T-helper 17 cell (primary cell): ENCODE measurements around the gene SLMAP. TPM values are rescaled to one million over a fixed set of nuclear protein-coding genes. Genes with fewer than 3 reads are reported as not detected.
A peak's percentile ranks its signal among the peaks of the same experiment; 100 is the strongest.
"Not testable (repeated sequence)": the region's sequence is repeated elsewhere in the genome, so short reads cannot be mapped to it uniquely, and the experiment has no call there.

Experiments
- ATAC-seq: fragments of 150-1000 bp; cut with Tn5 transposase; 2 replicates; pipeline ENCODE4 v1.10.0; 2021; ENCODE audit warnings: mild to moderate bottlenecking, moderate library complexity
- DNase-seq, 3 donors: peaks; one replicate each; pipeline versions ENCODE4 v3.0.0 to v3.0.0-alpha.2; 2020 to 2021
- H3K9me3 ChIP-seq: one replicate; pipeline ENCODE4 v1.7.0; 2013; ENCODE audit warnings: low read length, mild to moderate bottlenecking; ENCODE audit not compliant: control insufficient read depth, poor library complexity, severe bottlenecking
- H3K27ac Mint-ChIP-seq: one replicate; pipeline ENCODE4 v1.8.0; 2022; ENCODE audit warnings: mild to moderate bottlenecking, moderate library complexity, mixed read lengths
- H3K27me3 Mint-ChIP-seq: one replicate; pipeline ENCODE4 v1.8.0; 2022; ENCODE audit warnings: mixed read lengths
- H3K36me3 Mint-ChIP-seq: one replicate; pipeline ENCODE4 v1.8.0; 2022; ENCODE audit warnings: low read depth, mixed read lengths
- H3K4me1 Mint-ChIP-seq: one replicate; pipeline ENCODE4 v1.8.0; 2022; ENCODE audit warnings: mild to moderate bottlenecking, mixed read lengths
- H3K4me3 Mint-ChIP-seq: one replicate; pipeline ENCODE4 v1.8.0; 2022; ENCODE audit warnings: mild to moderate bottlenecking, moderate library complexity, mixed read lengths
- total RNA-seq, 4 donors: library from RNA in 2 of 4; stranded (reverse) in 2 of 4; gene quantifications; one replicate each; pipeline ENCODE4 v1.2.3 and lab custom pipeline; 2022 to 2026

Gene SLMAP
- total RNA-seq, 2 donors from 2014 or later = 59.0 to 71.4 TPM

DNA sequence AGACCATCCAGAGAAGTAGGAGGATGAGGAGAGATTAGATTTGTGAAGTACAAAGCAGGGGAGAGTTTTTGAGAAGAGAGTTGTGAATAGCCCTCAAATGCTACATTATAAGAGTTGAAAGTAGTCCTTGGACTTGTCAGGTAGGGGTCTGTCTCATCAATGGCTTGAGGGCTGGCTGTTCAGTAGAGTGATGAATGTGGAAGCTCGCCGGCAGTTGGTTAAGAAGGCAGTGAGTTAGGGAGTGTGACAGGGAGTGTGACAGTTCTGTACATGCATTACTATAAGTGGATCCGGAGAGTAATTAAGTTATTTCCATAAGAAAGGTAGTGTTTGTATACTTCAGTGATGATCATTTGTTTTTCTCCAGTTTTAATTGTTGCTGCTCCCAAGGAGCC, 32.5 kb downstream of the SLMAP start:
- Mint-ChIP-seq H3K27me3 (no peaks in the 10 kb centered on the region), H3K36me3 (no peaks in the 10 kb centered on the region), H3K4me3 (no peak overlapping the region), H3K27ac (no peak overlapping the region), H3K4me1 (peaks cover 16% of the 10 kb centered on the region)
- no peak for DNase-seq
- ATAC-seq = no peak
- no peaks in the 10 kb centered on the region for H3K9me3 ChIP-seq

DNA sequence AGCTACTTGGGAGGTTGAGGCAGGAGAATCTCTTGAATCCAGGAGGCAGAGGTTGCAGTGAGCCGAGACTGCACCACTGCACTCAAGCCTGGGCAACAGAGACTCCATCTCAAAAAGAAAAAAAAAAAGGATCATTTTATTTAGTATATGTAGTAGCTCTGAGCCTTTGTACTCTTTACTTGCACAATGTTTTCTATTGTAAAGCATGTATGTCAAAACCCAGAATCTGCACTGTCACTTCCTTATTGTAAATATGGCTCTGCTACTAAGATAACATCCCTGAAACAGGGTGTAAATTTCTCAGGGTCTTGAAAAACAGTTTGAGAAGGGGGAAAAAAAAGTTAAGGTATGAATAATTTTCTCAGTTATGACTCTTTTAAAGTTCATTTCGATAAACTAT, 35.1 kb downstream of the SLMAP start:
- ATAC-seq (no peak), DNase-seq (no peak)
- Mint-ChIP-seq H3K4me3 (no peak overlapping the region), H3K4me1 (peaks cover 16% of the 10 kb centered on the region), H3K27ac (peak overlapping the region; percentile 27), H3K36me3 (peaks cover 2% of the 10 kb centered on the region), H3K27me3 (no peaks in the 10 kb centered on the region)
- H3K9me3 ChIP-seq = no peaks in the 10 kb centered on the region

- no peak for DNase-seq
- H3K27ac Mint-ChIP-seq = no peak overlapping the region
- peaks cover 2% of the 10 kb centered on the region for H3K36me3 Mint-ChIP-seq
- no peak for ATAC-seq
- peaks cover 18% of the 10 kb centered on the region for H3K4me1 Mint-ChIP-seq
- no peaks in the 10 kb centered on the region for H3K9me3 ChIP-seq
- no peak overlapping the region for H3K4me3 Mint-ChIP-seq
- H3K27me3 Mint-ChIP-seq = no peaks in the 10 kb centered on the region
Observed at GRCh38 chr3:57792198-57792597, 36.1 kb downstream of the SLMAP start.

DNA sequence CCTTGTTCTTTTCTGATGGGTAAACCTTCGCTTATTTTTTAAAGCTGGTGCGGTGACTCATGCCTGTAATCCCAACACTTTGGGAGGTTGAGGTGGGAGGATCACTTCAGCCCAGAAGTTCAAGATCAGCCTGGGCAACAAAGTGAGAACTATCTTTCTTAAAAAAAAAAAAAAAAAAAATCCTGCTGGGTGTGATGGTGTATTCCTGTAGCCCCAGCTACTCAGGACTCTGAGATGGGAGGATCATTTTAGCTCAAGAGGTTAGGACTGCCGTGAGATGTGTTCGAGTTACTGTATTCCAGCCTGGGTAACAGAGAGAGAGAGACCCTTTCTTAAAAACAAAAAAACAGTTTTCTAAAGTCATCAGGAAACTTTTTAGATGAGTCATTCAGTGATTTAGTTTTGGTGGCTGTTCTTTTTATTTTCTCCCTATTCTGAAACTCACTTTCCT, 37.7 kb downstream of the SLMAP start:
- peaks cover 23% of the 10 kb centered on the region for H3K4me1 Mint-ChIP-seq
- H3K36me3 Mint-ChIP-seq = peaks cover 2% of the 10 kb centered on the region
- no peaks in the 10 kb centered on the region for H3K9me3 ChIP-seq
- no peak for DNase-seq
- no peak overlapping the region for H3K4me3 Mint-ChIP-seq
- ATAC-seq = no peak
- H3K27me3 Mint-ChIP-seq = no peaks in the 10 kb centered on the region
- peak overlapping the region; percentile 61 for H3K27ac Mint-ChIP-seq

DNA sequence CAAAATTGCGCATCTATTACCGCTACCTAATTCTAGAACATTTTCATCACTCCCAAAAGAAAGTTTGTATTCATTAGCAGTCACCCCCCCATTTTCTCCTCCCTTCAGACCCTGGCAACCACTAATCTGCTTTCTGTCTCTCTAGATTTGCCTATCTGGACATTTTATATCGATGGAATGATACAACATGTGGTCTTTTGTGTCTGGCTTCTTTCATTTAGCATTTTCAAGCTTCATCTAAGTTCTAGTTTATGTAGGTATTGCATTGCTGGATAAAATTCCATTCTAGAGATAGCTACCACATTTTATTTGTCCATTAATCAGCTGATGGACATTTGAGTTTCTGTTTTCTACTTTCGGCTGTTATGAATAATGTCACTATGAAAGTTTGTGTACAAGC, 38.4 kb downstream of the SLMAP start:
- ATAC-seq (no peak), DNase-seq (no peak)
- H3K9me3 ChIP-seq = no peaks in the 10 kb centered on the region
- Mint-ChIP-seq H3K27me3 (no peaks in the 10 kb centered on the region), H3K36me3 (peaks cover 2% of the 10 kb centered on the region), H3K4me3 (no peak overlapping the region), H3K27ac (peak overlapping the region; percentile 61), H3K4me1 (peaks cover 23% of the 10 kb centered on the region)

- no peak overlapping the region for H3K4me3 Mint-ChIP-seq
- H3K4me1 Mint-ChIP-seq = peaks cover 23% of the 10 kb centered on the region
- peaks cover 2% of the 10 kb centered on the region for H3K36me3 Mint-ChIP-seq
- no peak for DNase-seq
- ATAC-seq = no peak
- no peaks in the 10 kb centered on the region for H3K9me3 ChIP-seq
- no peaks in the 10 kb centered on the region for H3K27me3 Mint-ChIP-seq
- H3K27ac Mint-ChIP-seq = peak overlapping the region; percentile 61
Observed at GRCh38 chr3:57794951-57795350, 38.8 kb downstream of the SLMAP start.

DNA sequence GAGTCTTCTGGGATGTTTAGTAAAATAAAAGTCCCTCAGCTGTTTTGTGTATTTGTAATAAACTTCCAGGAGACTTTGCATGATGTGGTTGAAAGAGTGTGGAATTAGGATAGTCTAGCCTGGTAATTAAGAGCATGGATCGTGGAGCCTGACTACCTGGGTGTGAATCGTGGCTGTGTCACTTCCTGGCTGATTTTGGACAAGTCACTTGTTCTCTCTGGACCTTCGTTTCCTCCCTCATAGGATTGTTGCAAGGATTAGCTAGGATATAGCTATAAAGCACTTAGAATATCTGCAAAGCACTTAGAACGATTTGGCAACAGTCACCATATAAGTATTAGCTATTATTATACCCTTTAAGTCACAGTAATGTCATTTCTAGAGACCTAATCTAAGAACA, 40.2 kb downstream of the SLMAP start:
- Mint-ChIP-seq H3K27me3 (no peaks in the 10 kb centered on the region), H3K27ac (no peak overlapping the region), H3K36me3 (peaks cover 2% of the 10 kb centered on the region), H3K4me1 (peaks cover 27% of the 10 kb centered on the region), H3K4me3 (no peak overlapping the region)
- H3K9me3 ChIP-seq = no peaks in the 10 kb centered on the region
- ATAC-seq (no peak), DNase-seq (no peak)

- Mint-ChIP-seq H3K4me3 (no peak overlapping the region), H3K27ac (peak overlapping the region; percentile 9), H3K4me1 (peaks cover 33% of the 10 kb centered on the region), H3K36me3 (peaks cover 2% of the 10 kb centered on the region), H3K27me3 (no peaks in the 10 kb centered on the region)
- H3K9me3 ChIP-seq = no peaks in the 10 kb centered on the region
- DNase-seq (no peak), ATAC-seq (no peak)
Observed at GRCh38 chr3:57797701-57798487, 41.8 kb downstream of the SLMAP start.

DNA sequence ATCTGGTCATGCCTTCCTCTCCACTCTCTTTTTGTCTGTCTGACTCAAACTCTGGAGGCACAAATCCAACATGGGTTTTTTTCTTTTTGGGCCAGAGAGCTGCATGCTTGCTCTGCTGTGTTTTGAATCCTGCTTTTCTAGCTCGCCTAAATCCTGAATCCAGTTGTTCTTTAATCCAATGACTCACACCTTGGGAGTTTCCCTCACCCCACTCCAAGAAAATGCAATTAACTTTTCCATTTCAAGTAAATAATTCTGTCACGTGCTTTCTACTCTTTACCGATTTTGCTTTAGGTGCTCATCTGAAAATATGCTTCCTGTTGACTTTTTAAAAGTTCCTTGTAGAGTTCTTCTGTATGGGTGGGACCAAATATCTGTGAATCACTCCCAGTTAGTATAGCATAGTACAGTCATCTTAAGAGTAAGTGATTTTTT, 47.6 kb downstream of the SLMAP start:
- H3K9me3 ChIP-seq = no peaks in the 10 kb centered on the region
- no peak for DNase-seq
- no peaks in the 10 kb centered on the region for H3K27me3 Mint-ChIP-seq
- H3K36me3 Mint-ChIP-seq = no peaks in the 10 kb centered on the region
- peak; percentile 60 for ATAC-seq
- peak overlapping the region; percentile 74 for H3K27ac Mint-ChIP-seq
- H3K4me1 Mint-ChIP-seq = peaks cover 55% of the 10 kb centered on the region
- peak overlapping the region; percentile 71 for H3K4me3 Mint-ChIP-seq

DNA sequence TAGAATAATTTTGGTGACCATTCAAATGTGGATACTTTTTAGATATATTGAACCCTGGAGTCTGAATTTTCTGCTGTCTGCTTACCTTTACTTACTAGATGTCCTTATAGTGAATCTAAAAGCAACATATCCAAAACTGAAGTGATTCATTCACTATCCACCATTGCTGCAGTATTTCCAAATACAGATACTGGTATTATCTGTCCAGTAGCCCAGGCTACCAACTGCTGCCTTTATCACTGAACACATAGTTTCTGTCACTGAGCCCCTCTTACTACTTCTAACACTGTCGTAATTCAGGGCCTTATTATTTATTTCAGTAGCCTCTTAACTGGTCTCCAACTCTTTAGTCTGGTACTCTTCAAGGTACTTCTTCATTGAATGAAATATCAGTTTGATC, 49.2 kb downstream of the SLMAP start:
- H3K27me3 Mint-ChIP-seq = no peaks in the 10 kb centered on the region
- peaks cover 62% of the 10 kb centered on the region for H3K4me1 Mint-ChIP-seq
- peak overlapping the region; percentile 32 for H3K27ac Mint-ChIP-seq
- no peak for ATAC-seq
- H3K36me3 Mint-ChIP-seq = no peaks in the 10 kb centered on the region
- no peak for DNase-seq
- no peaks in the 10 kb centered on the region for H3K9me3 ChIP-seq
- peak overlapping the region; percentile 55 for H3K4me3 Mint-ChIP-seq

DNA sequence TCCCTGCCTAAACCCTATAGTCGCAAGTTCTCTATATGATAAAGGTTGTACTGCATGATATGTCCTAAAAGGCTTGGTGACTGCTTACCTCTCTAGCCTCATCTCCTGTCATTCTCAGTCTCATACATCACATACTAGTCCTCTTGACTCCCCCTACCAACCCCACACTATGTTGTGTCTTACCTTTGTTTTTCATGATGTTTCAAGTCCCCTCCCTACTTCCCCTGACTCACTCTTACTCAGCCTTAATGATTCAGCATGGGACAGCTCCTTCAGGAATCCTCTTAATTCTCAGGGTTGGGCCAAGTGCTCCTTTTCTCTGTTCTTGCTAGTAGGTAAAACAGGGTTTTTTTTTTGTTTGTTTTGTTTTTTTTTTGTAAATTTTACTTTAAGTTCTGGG, 49.6 kb downstream of the SLMAP start:
- Mint-ChIP-seq H3K4me3 (no peak overlapping the region), H3K4me1 (peaks cover 58% of the 10 kb centered on the region)

GRCh38 chr3:57806195-57806594, 50.1 kb downstream of the SLMAP start:
- not testable (repeated sequence) for H3K36me3 Mint-ChIP-seq, ATAC-seq, H3K27me3 Mint-ChIP-seq, DNase-seq, H3K9me3 ChIP-seq, H3K4me3 Mint-ChIP-seq, H3K27ac Mint-ChIP-seq
- peaks cover 57% of the 10 kb centered on the region for H3K4me1 Mint-ChIP-seq

More for the DNA sequence above, 49.6 kb downstream of the SLMAP start:
- no peaks in the 10 kb centered on the region for H3K36me3 Mint-ChIP-seq
- DNase-seq = no peak
- no peaks in the 10 kb centered on the region for H3K9me3 ChIP-seq
- H3K27ac Mint-ChIP-seq = no peak overlapping the region
- ATAC-seq = no peak
- no peaks in the 10 kb centered on the region for H3K27me3 Mint-ChIP-seq

DNA sequence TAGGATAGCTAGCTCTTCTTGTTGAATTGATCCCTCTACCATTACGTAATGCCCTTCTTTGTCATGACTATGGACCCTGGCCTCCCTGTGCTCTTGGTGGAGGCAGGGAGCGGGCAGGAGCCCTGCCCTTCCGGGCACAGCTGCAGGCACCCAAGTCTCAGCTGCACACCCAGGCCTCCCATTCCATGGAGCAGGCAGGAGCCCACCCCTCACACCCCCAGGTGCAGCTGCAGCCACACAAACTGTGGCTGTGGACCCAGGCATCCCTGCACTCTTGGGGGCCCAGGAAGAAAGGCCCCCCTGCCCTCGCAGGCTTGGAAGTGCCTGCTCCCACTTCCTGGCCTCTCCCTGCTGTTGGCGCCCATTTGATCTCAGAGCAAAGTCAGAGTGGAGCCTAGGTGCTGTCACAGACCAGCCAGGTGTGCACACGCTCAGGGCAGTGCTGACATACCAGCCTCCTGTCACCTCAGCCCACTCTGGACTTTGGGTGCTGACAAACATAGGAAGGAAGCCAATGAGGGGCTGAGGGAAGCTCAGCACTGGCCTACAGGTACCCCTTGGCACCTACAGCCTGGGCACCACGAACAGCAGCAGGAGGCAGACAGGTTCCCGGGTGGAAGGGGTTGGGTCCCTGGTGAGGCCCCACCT, 53.0 kb downstream of the SLMAP start:
- Mint-ChIP-seq H3K36me3 (no peaks in the 10 kb centered on the region), H3K4me1 (peaks cover 45% of the 10 kb centered on the region), H3K4me3 (no peak overlapping the region), H3K27me3 (no peaks in the 10 kb centered on the region), H3K27ac (no peak overlapping the region)
- DNase-seq (no peak), ATAC-seq (no peak)
- H3K9me3 ChIP-seq = no peaks in the 10 kb centered on the region

DNA sequence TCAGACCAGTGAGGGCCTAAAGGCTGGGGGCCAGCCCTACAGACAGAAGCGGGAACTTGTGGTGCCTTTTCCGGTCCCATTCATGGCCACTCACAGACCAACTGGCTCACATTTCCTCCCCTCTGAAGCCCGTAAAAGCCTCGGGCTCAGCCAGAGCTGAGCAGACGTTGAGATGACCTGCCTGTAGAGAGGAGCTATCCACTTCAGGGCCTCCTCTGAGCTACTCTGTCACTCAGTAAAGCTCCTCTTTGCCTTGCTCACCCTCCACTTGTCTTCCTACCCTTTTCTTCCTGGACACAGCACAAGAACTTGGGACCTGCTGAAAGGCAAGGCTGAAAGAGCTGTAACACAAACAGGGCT, 53.5 kb downstream of the SLMAP start:
- no peak overlapping the region for H3K4me3 Mint-ChIP-seq
- no peaks in the 10 kb centered on the region for H3K9me3 ChIP-seq
- H3K27me3 Mint-ChIP-seq = no peaks in the 10 kb centered on the region
- no peaks in the 10 kb centered on the region for H3K36me3 Mint-ChIP-seq
- peak overlapping the region; percentile 8 for H3K27ac Mint-ChIP-seq
- no peak for DNase-seq
- ATAC-seq = no peak
- peaks cover 44% of the 10 kb centered on the region for H3K4me1 Mint-ChIP-seq
